ENCODE measurements around the gene ZNF606. TPM values are rescaled to one million over a fixed set of nuclear protein-coding genes. Genes with fewer than 3 reads are reported as not detected.

Gene ZNF606
- total RNA-seq (10 to 100 TPM in 7 of 9 donors, 1 to 10 TPM in 2; 7.8 to 14.3 (median 12.2) TPM), polyA plus RNA-seq (10 to 100 TPM in 1 of 2 donors, 1 to 10 TPM in 1; 6.4 to 10.7 TPM)
- long read RNA-seq, donor 1, full-length matches to known transcripts = 8 of 14 reads
- long read RNA-seq, donor 1, partial matches to known transcripts = 1 of 14 reads
- long read RNA-seq, donor 1, other reads (novel, unspliced or antisense) = 5 of 14 reads
- long read RNA-seq, donor 2, full-length matches to known transcripts = 15 of 36 reads
- long read RNA-seq, donor 2, partial matches to known transcripts = 5 of 36 reads
- long read RNA-seq, donor 2, other reads (novel, unspliced or antisense) = 16 of 36 reads
- long read RNA-seq, donor 3, full-length matches to known transcripts = 5 of 5 reads
- long read RNA-seq, donor 3, partial matches to known transcripts = 0 of 5 reads
- long read RNA-seq, donor 3, other reads (novel, unspliced or antisense) = 0 of 5 reads

DNA sequence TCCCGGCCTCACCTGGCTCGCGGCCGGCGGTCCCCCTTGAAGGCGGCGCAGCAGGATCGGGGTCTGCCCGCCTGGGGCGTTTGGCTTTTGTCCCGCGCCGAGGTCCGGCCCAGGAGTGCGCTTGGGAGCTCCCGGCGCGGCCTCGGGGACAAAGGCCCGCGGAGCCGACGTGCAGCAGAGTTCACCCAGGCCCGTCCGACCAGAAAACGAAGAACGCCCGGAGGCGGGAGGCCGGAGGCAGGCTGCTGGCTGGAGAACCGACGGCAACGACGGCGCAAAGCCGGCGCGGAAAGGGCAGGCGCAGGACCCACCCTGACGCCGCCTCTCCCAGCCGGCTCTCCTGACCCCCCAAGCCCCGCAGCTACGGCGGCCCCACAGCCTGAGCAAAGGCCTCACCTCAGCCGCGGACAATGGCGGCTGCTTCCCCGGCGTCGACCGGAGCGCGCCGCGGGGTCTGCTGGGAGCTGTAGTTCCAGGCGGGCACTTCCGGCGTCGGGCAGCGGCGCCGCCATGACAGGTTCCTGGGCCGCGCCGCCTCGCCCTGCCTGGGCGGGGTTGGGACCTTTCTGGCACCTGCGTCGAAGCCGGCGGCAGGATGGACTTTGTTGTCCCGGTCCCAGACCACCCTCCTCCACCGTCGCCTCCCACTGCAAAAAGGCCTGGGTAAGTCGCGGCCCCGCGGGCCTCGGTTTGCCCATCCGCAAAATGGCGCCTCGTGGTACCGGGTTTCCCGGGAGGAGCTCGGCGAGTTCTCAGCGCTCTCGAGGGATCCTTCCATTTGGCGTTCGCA, at the start of gene ZNF606:
Gene ZNF606 (minus strand): TSS at position 437 of the 790 bp plus-strand sequence. CDS start 1,501 bp downstream, outside the sequence.
- peak within 1 kb of the TSS; percentile 85 to 99 (median 93) for H3K27ac ChIP-seq
- ATAC-seq = peak; percentile 97 to 99 (median 98)
- peaks cover 0 to 78% (median 27%) of the 10 kb centered on the region in 12 donors for H3K9me3 ChIP-seq
- peaks cover 4 to 67% (median 54%) of the 10 kb centered on the region in 9 donors for H3K36me3 ChIP-seq
- peak; percentile 91 to 95 (median 93) for DNase-seq
- H3K4me3 ChIP-seq = peak within 1 kb of the TSS; percentile 61 to 100 (median 88)
- peaks cover 0 to 37% (median 24%) of the 10 kb centered on the region in 12 donors for H3K4me1 ChIP-seq
- H3K27me3 ChIP-seq = no peaks in the 10 kb centered on the region
- intact Hi-C loops (cut with DNase I) = loop anchor here in 2 of 10 donors (1.0 to 10.0 kb wide), 3 partner anchors 56 to 418 kb away; partner anchors contain the start of genes ZIK1 (in 1 of the 2), ZNF135 (in 1 of the 2) and ZNF256 (in 1 of the 2)
- 0 to 1% (median 0%) methylated on average over 41 to 91 of the region's 91 CpGs for WGBS, 4 donors
- TF ChIP-seq, protein P1, sequence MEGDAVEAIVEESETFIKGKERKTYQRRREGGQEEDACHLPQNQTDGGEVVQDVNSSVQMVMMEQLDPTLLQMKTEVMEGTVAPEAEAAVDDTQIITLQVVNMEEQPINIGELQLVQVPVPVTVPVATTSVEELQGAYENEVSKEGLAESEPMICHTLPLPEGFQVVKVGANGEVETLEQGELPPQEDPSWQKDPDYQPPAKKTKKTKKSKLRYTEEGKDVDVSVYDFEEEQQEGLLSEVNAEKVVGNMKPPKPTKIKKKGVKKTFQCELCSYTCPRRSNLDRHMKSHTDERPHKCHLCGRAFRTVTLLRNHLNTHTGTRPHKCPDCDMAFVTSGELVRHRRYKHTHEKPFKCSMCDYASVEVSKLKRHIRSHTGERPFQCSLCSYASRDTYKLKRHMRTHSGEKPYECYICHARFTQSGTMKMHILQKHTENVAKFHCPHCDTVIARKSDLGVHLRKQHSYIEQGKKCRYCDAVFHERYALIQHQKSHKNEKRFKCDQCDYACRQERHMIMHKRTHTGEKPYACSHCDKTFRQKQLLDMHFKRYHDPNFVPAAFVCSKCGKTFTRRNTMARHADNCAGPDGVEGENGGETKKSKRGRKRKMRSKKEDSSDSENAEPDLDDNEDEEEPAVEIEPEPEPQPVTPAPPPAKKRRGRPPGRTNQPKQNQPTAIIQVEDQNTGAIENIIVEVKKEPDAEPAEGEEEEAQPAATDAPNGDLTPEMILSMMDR (IDR thresholded peaks at IDR 0.05) = no peak
- TF ChIP-seq POLR2A (IDR thresholded peaks at IDR 0.05) = peak in 1 of 2 donors; percentile 83

DNA sequence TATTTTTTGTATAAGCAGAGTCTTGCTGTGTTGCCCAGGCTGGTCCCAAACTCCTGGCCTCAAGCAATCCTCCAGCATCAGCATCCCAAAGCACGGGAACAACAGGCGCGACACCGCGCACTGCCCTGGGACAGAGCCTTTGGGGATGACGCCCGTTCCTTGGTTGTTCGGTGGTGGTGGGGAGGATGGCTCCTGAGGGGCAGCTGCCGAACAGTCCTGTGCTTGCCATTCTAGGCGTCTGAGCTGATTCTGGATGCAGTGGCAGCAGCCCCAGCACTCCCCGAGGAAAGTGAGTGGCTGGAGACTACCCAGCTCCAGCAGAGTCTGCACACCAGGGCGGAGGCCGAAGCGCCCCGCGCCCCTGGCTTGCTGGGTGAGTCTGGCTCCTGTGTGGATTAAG, 49.6 kb upstream of the ZNF606 start:
- Histone ChIP-seq H3K27me3 (no peaks in the 10 kb centered on the region), H3K9me3 (peaks cover 0 to 81% (median 22%) of the 10 kb centered on the region in 12 donors), H3K27ac (no peak overlapping the region), H3K4me3 (no peak overlapping the region), H3K36me3 (no peaks in the 10 kb centered on the region), H3K4me1 (peaks cover 0 to 15% (median 5%) of the 10 kb centered on the region in 12 donors)
- intact Hi-C loops (cut with DNase I) = no loop called here
- no peak for TF ChIP-seq POLR2A (IDR thresholded peaks at IDR 0.05)
- TF ChIP-seq, protein P1 (IDR thresholded peaks at IDR 0.05) = no peak
- WGBS, 4 donors = 96 to 98% (median 97%) methylated on average over 15 to 16 of the region's 16 CpGs
- no peak for DNase-seq
- no peak for ATAC-seq

DNA sequence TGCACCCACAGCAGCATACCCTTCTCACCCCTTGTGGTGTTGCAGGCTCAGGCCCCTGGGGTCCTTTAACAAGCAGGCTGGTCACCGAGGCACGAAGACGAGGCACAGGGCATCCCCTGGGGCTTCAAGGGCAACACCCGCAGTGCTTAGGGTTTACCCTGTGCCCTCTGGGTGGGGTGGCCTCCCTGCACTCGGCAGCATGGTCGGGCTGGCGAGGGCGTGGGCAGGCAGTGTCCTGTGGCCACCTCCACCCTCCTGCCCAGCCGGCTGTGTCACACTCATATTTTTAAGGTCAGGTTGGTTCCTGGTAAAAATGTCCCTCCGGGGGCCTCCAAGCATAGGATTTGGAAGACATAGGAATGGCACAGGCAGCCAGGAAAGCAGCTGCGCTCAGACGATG, 45.1 kb upstream of the ZNF606 start:
- TF ChIP-seq, protein P1 (IDR thresholded peaks at IDR 0.05) = no peak
- no peak for TF ChIP-seq POLR2A (IDR thresholded peaks at IDR 0.05)
- H3K36me3 ChIP-seq = no peaks in the 10 kb centered on the region
- no peak overlapping the region for H3K4me3 ChIP-seq
- intact Hi-C loops (cut with DNase I) = no loop called here
- 90 to 95% (median 93%) methylated on average over 10 to 12 of the region's 12 CpGs for WGBS, 4 donors
- no peaks in the 10 kb centered on the region for H3K27me3 ChIP-seq
- peaks cover 0 to 95% (median 53%) of the 10 kb centered on the region in 12 donors for H3K9me3 ChIP-seq
- DNase-seq (no peak), ATAC-seq (no peak)
- H3K27ac ChIP-seq = no peak overlapping the region
- H3K4me1 ChIP-seq = no peaks in the 10 kb centered on the region

All from heart left ventricle (tissue), 16 donors.